Stimulated activated naive CD4-positive, alpha-beta T cell treated with Interleukin-2 at 50 U/mL for 16 hours (primary cell): Measurements from ENCODE around the gene MAP3K3.
"Not testable (repeated sequence)": the region's sequence is repeated elsewhere in the genome, so short reads cannot be mapped to it uniquely, and the experiment has no call there.

Experiments used
- DNase-seq: peaks from one replicate; lab custom pipeline; 2025; lab: John Stamatoyannopoulos, UW

Gene MAP3K3

GRCh38 chr17:63706336-63707082, 84.3 kb downstream of the MAP3K3 start:
- DNase-seq: no peak

- no peak for DNase-seq
These were observed 84.9 kb downstream of the MAP3K3 start for GRCh38 chr17:63707151-63707550.

- no peak for DNase-seq
These were observed 86.9 kb downstream of the MAP3K3 start for GRCh38 chr17:63709110-63709509.

GRCh38 chr17:63714550-63715277, 92.5 kb downstream of the MAP3K3 start:
- DNase-seq: no peak

GRCh38 chr17:63716426-63716825, 94.2 kb downstream of the MAP3K3 start:
- no peak for DNase-seq

- no peak for DNase-seq
These were observed 96.8 kb downstream of the MAP3K3 start for GRCh38 chr17:63718988-63719387.

- not testable (repeated sequence) for DNase-seq
These were observed 98.0 kb downstream of the MAP3K3 start for GRCh38 chr17:63720194-63720593.

- no peak for DNase-seq
These were observed 100.2 kb downstream of the MAP3K3 start for GRCh38 chr17:63722403-63722802.

GRCh38 chr17:63735691-63736090, 113.5 kb downstream of the MAP3K3 start:
- DNase-seq: no peak

- DNase-seq: no peak
These were observed 118.4 kb downstream of the MAP3K3 start for GRCh38 chr17:63740464-63741142.

GRCh38 chr17:63741143-63741407, 118.9 kb downstream of the MAP3K3 start:
- DNase-seq: no peak

GRCh38 chr17:63741408-63742173, 119.4 kb downstream of the MAP3K3 start, which contains the start of gene STRADA:
Gene STRADA (minus strand): TSS chr17:63741799. CDS start chr17:63728369, 13,430 bp downstream.
- DNase-seq: peak; percentile 99
